Activated CD4-positive, alpha-beta T cell treated with anti-CD3 and anti-CD28 coated beads, Interleukin-2, Interleukin-4, amounts not matched to agents 100 ng/mL and 50 ng/mL, durations not matched to agents 16 hours and 8 hours (primary cell): ENCODE measurements around the gene LHX5.

Source experiments
- DNase-seq: peaks from one replicate; pipeline ENCODE4 v3.0.0-alpha.2; 2020; ENCODE audit warnings: low spot score

LHX5 gene

GRCh38 chr12:113477842-113478215, 6.2 kb upstream of the LHX5 start:
- no peak for DNase-seq

- no peak for DNase-seq
These were observed 5.6 kb upstream of the LHX5 start for GRCh38 chr12:113477171-113477841.

- DNase-seq: no peak
These were observed 4.7 kb upstream of the LHX5 start for GRCh38 chr12:113476176-113476986.

GRCh38 chr12:113475451-113476175, 3.9 kb upstream of the LHX5 start:
- no peak for DNase-seq

GRCh38 chr12:113474635-113475436, 3.2 kb upstream of the LHX5 start:
- DNase-seq: no peak

GRCh38 chr12:113473942-113474341, 2.3 kb upstream of the LHX5 start:
- no peak for DNase-seq

- DNase-seq: no peak
These were observed 1.7 kb upstream of the LHX5 start for GRCh38 chr12:113473400-113473799.

- DNase-seq: no peak
These were observed 785 bp upstream of the LHX5 start for GRCh38 chr12:113472191-113473121.

- DNase-seq: no peak
These were observed 626 bp downstream of the LHX5 start for GRCh38 chr12:113470871-113471618.

- DNase-seq: no peak
These were observed 1.5 kb downstream of the LHX5 start for GRCh38 chr12:113469949-113470743.

- no peak for DNase-seq
These were observed 2.3 kb downstream of the LHX5 start for GRCh38 chr12:113469224-113469948.

- DNase-seq: no peak
These were observed 3.1 kb downstream of the LHX5 start for GRCh38 chr12:113468365-113469223.

- no peak for DNase-seq
These were observed 3.9 kb downstream of the LHX5 start for GRCh38 chr12:113467502-113468364.

GRCh38 chr12:113467142-113467501, 4.5 kb downstream of the LHX5 start:
- DNase-seq: no peak

GRCh38 chr12:113466454-113467141, 5.1 kb downstream of the LHX5 start:
- DNase-seq: no peak

GRCh38 chr12:113465808-113466453, 5.7 kb downstream of the LHX5 start:
- DNase-seq: no peak
